ENCODE measurements around the gene C6orf120. TPM values are rescaled to one million over a fixed set of nuclear protein-coding genes. Genes with fewer than 3 reads are reported as not detected.
A peak's percentile ranks its signal among the peaks of the same experiment; 100 is the strongest.

C6orf120 gene
- total and polyA plus RNA-seq, 2 of the 13 experiments (the other 11 are each of a cell fraction or from before 2014, with no cell fraction given), result 21.7 to 29.9 TPM

DNA sequence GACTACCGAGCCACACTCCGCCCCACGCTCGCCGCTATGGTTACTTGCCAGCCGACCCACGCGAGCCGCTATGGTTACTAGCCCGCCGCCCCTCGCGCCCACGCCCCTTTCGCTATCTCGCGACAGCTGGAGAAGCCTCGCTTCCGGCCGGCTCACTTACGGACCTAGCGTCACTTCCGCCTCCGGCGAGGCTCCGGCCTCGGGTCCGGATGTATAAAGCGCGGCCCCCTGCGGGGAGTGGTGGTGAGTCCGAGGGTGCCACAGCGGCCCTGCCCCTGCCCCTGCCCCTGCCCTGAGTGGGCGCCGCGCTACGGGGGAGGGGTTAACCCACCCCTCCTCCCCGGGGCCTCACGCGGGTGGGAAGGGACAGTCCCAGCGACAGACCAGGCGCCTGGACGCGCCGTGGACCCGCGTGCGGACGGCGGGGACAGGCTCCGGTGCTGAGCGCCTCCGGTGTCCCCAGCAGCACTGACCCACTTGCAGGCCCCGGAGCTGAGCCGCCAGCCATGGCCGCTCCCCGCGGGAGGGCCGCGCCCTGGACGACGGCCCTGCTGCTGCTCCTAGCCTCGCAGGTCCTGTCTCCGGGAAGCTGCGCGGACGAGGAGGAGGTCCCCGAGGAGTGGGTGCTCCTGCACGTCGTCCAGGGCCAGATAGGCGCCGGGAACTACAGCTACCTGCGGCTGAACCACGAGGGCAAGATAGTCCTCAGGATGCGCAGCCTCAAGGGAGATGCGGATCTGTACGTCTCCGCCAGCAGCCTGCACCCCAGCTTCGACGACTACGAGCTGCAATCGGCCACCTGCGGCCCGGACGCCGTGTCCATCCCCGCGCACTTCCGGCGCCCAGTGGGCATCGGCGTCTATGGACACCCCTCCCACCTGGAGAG lies at the start of gene C6orf120, which contains the start of gene WDR27 (continued):
- TF ChIP-seq, protein P1, sequence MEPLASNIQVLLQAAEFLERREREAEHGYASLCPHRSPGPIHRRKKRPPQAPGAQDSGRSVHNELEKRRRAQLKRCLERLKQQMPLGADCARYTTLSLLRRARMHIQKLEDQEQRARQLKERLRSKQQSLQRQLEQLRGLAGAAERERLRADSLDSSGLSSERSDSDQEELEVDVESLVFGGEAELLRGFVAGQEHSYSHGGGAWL (CRISPR knock-in tag; IDR thresholded peaks at IDR 0.05), result peak; percentile 80
- peak; percentile 92 for TF ChIP-seq DMAP1 (CRISPR knock-in tag; IDR thresholded peaks at IDR 0.05)
- TF ChIP-seq ZBTB3 (CRISPR knock-in tag; IDR thresholded peaks at IDR 0.05; ENCODE audit: borderline replicate concordance, low read depth), result peak; percentile 66; the same call in 1 of the 2 replicates
- TF ChIP-seq ZBTB8A (CRISPR knock-in tag; IDR thresholded peaks at IDR 0.05; ENCODE audit: borderline replicate concordance, low read depth), result no peak; the same call in 1 of the 2 replicates
- TF ChIP-seq ZNF335 (CRISPR knock-in tag; IDR thresholded peaks at IDR 0.05), result no peak
- TF ChIP-seq ETV6 (CRISPR knock-in tag; conservative IDR thresholded peaks at IDR 0.05), result peak; percentile 82; the same call in 1 of the 2 replicates
- no peak for TF ChIP-seq ZNF720 (CRISPR knock-in tag; IDR thresholded peaks at IDR 0.05)
- TF ChIP-seq NFYB (CRISPR knock-in tag; IDR thresholded peaks at IDR 0.05), result 0 out of 2 replicates have a peak, but pooled peaks have one; percentile 43
- TF ChIP-seq RORA (CRISPR knock-in tag; IDR thresholded peaks at IDR 0.05), result no peak
- TF ChIP-seq PCBP2 (optimal IDR thresholded peaks at IDR 0.05; ENCODE audit: low read depth, low read length, poor library complexity, severe bottlenecking), result no peak
- TF ChIP-seq PATZ1 (CRISPR knock-in tag; IDR thresholded peaks at IDR 0.05), result peak; percentile 91
- TF ChIP-seq POLR2AphosphoS5 (IDR thresholded peaks at IDR 0.05; ENCODE audit: low read depth, low read length), result peak; percentile 92
- TF ChIP-seq, protein P2, sequence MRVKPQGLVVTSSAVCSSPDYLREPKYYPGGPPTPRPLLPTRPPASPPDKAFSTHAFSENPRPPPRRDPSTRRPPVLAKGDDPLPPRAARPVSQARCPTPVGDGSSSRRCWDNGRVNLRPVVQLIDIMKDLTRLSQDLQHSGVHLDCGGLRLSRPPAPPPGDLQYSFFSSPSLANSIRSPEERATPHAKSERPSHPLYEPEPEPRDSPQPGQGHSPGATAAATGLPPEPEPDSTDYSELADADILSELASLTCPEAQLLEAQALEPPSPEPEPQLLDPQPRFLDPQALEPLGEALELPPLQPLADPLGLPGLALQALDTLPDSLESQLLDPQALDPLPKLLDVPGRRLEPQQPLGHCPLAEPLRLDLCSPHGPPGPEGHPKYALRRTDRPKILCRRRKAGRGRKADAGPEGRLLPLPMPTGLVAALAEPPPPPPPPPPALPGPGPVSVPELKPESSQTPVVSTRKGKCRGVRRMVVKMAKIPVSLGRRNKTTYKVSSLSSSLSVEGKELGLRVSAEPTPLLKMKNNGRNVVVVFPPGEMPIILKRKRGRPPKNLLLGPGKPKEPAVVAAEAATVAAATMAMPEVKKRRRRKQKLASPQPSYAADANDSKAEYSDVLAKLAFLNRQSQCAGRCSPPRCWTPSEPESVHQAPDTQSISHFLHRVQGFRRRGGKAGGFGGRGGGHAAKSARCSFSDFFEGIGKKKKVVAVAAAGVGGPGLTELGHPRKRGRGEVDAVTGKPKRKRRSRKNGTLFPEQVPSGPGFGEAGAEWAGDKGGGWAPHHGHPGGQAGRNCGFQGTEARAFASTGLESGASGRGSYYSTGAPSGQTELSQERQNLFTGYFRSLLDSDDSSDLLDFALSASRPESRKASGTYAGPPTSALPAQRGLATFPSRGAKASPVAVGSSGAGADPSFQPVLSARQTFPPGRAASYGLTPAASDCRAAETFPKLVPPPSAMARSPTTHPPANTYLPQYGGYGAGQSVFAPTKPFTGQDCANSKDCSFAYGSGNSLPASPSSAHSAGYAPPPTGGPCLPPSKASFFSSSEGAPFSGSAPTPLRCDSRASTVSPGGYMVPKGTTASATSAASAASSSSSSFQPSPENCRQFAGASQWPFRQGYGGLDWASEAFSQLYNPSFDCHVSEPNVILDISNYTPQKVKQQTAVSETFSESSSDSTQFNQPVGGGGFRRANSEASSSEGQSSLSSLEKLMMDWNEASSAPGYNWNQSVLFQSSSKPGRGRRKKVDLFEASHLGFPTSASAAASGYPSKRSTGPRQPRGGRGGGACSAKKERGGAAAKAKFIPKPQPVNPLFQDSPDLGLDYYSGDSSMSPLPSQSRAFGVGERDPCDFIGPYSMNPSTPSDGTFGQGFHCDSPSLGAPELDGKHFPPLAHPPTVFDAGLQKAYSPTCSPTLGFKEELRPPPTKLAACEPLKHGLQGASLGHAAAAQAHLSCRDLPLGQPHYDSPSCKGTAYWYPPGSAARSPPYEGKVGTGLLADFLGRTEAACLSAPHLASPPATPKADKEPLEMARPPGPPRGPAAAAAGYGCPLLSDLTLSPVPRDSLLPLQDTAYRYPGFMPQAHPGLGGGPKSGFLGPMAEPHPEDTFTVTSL (CRISPR knock-in tag; IDR thresholded peaks at IDR 0.05; ENCODE audit: borderline replicate concordance), result peak; percentile 18; the same call in 1 of the 2 replicates
- TF ChIP-seq POLR2AphosphoS2 (IDR thresholded peaks at IDR 0.05; ENCODE audit: low read depth, low read length), result peak; percentile 38; the same call in 1 of the 2 replicates
- TF ChIP-seq JARID2 (CRISPR knock-in tag; IDR thresholded peaks at IDR 0.05; ENCODE audit: insufficient replicate concordance), result peak; percentile 67
- TF ChIP-seq WIZ (CRISPR knock-in tag; IDR thresholded peaks at IDR 0.05), result peak; percentile 86
- peak; percentile 88; the same call in 1 of the 2 replicates for TF ChIP-seq THAP9 (CRISPR knock-in tag; IDR thresholded peaks at IDR 0.05; ENCODE audit: borderline replicate concordance)
- no peak for TF ChIP-seq FLYWCH1 (CRISPR knock-in tag; IDR thresholded peaks at IDR 0.05)
